Measurements from ENCODE around the gene SHROOM1.

SHROOM1 gene

GRCh38 chr5:132774896-132775295 lies 55.6 kb downstream of the SHROOM1 start:
- no peak overlapping the region for H3K27ac ChIP-seq
- H3K9me3 ChIP-seq = no peaks in the 10 kb centered on the region
- no peak for TF ChIP-seq CTCF (IDR thresholded peaks at IDR 0.05)
- H3K4me1 ChIP-seq (ENCODE audit: control insufficient read depth in 1 of 2, insufficient read depth in 1 of 2, low read depth in 1 of 2, low read length in 1 of 2) = peaks cover 0 to 11% of the 10 kb centered on the region in 2 experiments
- H3K36me3 ChIP-seq = no peaks in the 10 kb centered on the region
- H3K4me3 ChIP-seq (ENCODE audit: low read depth in 1 of 2, low read length in 1 of 2) = no peak overlapping the region
- H3K27me3 ChIP-seq = peaks cover 79% of the 10 kb centered on the region

- no peak for TF ChIP-seq CTCF (IDR thresholded peaks at IDR 0.05)
- H3K4me3 ChIP-seq (ENCODE audit: low read depth in 1 of 2, low read length in 1 of 2) = no peak overlapping the region
- H3K9me3 ChIP-seq = no peaks in the 10 kb centered on the region
- no peak overlapping the region for H3K27ac ChIP-seq
- H3K36me3 ChIP-seq = no peaks in the 10 kb centered on the region
- H3K4me1 ChIP-seq (ENCODE audit: control insufficient read depth in 1 of 2, insufficient read depth in 1 of 2, low read depth in 1 of 2, low read length in 1 of 2) = peaks cover 0 to 11% of the 10 kb centered on the region in 2 experiments
- H3K27me3 ChIP-seq = peaks cover 75% of the 10 kb centered on the region
These were observed 56.0 kb downstream of the SHROOM1 start for GRCh38 chr5:132774406-132774805.

- no peak for TF ChIP-seq CTCF (IDR thresholded peaks at IDR 0.05)
- peaks cover 72% of the 10 kb centered on the region for H3K27me3 ChIP-seq
- H3K36me3 ChIP-seq = no peaks in the 10 kb centered on the region
- H3K4me1 ChIP-seq (ENCODE audit: control insufficient read depth in 1 of 2, insufficient read depth in 1 of 2, low read depth in 1 of 2, low read length in 1 of 2) = peaks cover 0 to 11% of the 10 kb centered on the region in 2 experiments
- H3K9me3 ChIP-seq = no peaks in the 10 kb centered on the region
- no peak overlapping the region for H3K4me3 ChIP-seq (ENCODE audit: low read depth in 1 of 2, low read length in 1 of 2)
- no peak overlapping the region for H3K27ac ChIP-seq
These were observed 56.7 kb downstream of the SHROOM1 start for GRCh38 chr5:132773601-132774355.

GRCh38 chr5:132773114-132773513 lies 57.3 kb downstream of the SHROOM1 start:
- H3K9me3 ChIP-seq = no peaks in the 10 kb centered on the region
- peaks cover 0 to 11% of the 10 kb centered on the region in 2 experiments for H3K4me1 ChIP-seq (ENCODE audit: control insufficient read depth in 1 of 2, insufficient read depth in 1 of 2, low read depth in 1 of 2, low read length in 1 of 2)
- H3K27ac ChIP-seq = no peak overlapping the region
- H3K36me3 ChIP-seq = no peaks in the 10 kb centered on the region
- peaks cover 70% of the 10 kb centered on the region for H3K27me3 ChIP-seq
- no peak overlapping the region for H3K4me3 ChIP-seq (ENCODE audit: low read depth in 1 of 2, low read length in 1 of 2)
- TF ChIP-seq CTCF (IDR thresholded peaks at IDR 0.05) = no peak

GRCh38 chr5:132772291-132773070 lies 58.0 kb downstream of the SHROOM1 start:
- no peak for TF ChIP-seq CTCF (IDR thresholded peaks at IDR 0.05)
- H3K9me3 ChIP-seq = no peaks in the 10 kb centered on the region
- no peak overlapping the region for H3K27ac ChIP-seq
- H3K36me3 ChIP-seq = no peaks in the 10 kb centered on the region
- H3K27me3 ChIP-seq = peaks cover 70% of the 10 kb centered on the region
- H3K4me1 ChIP-seq (ENCODE audit: control insufficient read depth in 1 of 2, insufficient read depth in 1 of 2, low read depth in 1 of 2, low read length in 1 of 2) = peaks cover 0 to 9% of the 10 kb centered on the region in 2 experiments
- H3K4me3 ChIP-seq (ENCODE audit: low read depth in 1 of 2, low read length in 1 of 2) = no peak overlapping the region
